Measurements from ENCODE around the gene EVI5L.
A peak's percentile ranks its signal among the peaks of the same experiment; 100 is the strongest.
"Not testable (repeated sequence)": the region's sequence is repeated elsewhere in the genome, so short reads cannot be mapped to it uniquely, and the experiment has no call there.

Gene EVI5L

GRCh38 chr19:7885818-7886217 is 55.8 kb downstream of the EVI5L start:
- no peak for DNase-seq (ENCODE audit: low spot score)
- no peaks in the 10 kb centered on the region for H3K9me3 ChIP-seq (ENCODE audit: severe bottlenecking)
- no peak for TF ChIP-seq CTCF (IDR thresholded peaks at IDR 0.05; ENCODE audit: poor library complexity, severe bottlenecking)
- H3K27ac ChIP-seq (ENCODE audit: poor library complexity, severe bottlenecking) = no peak overlapping the region
- H3K4me1 ChIP-seq (ENCODE audit: insufficient read depth, poor library complexity, severe bottlenecking) = no peaks in the 10 kb centered on the region
- no peaks in the 10 kb centered on the region for H3K36me3 ChIP-seq (ENCODE audit: low read depth)
- ATAC-seq (ENCODE audit: low read depth) = no peak
- H3K27me3 ChIP-seq (ENCODE audit: insufficient read depth, poor library complexity, severe bottlenecking) = no peaks in the 10 kb centered on the region
- H3K4me3 ChIP-seq (ENCODE audit: severe bottlenecking) = no peak overlapping the region

GRCh38 chr19:7887408-7888144 is 57.6 kb downstream of the EVI5L start:
- Histone ChIP-seq H3K36me3 (ENCODE audit: low read depth) (no peaks in the 10 kb centered on the region), H3K9me3 (ENCODE audit: severe bottlenecking) (no peaks in the 10 kb centered on the region), H3K4me3 (ENCODE audit: severe bottlenecking) (no peak overlapping the region), H3K27me3 (ENCODE audit: insufficient read depth, poor library complexity, severe bottlenecking) (no peaks in the 10 kb centered on the region), H3K27ac (ENCODE audit: poor library complexity, severe bottlenecking) (no peak overlapping the region), H3K4me1 (ENCODE audit: insufficient read depth, poor library complexity, severe bottlenecking) (no peaks in the 10 kb centered on the region)
- no peak for TF ChIP-seq CTCF (IDR thresholded peaks at IDR 0.05; ENCODE audit: poor library complexity, severe bottlenecking)
- DNase-seq (ENCODE audit: low spot score) = no peak
- no peak for ATAC-seq (ENCODE audit: low read depth)

- ATAC-seq (ENCODE audit: low read depth) = peak; percentile 94
- Histone ChIP-seq H3K4me1 (ENCODE audit: insufficient read depth, poor library complexity, severe bottlenecking) (no peaks in the 10 kb centered on the region), H3K27me3 (ENCODE audit: insufficient read depth, poor library complexity, severe bottlenecking) (no peaks in the 10 kb centered on the region), H3K9me3 (ENCODE audit: severe bottlenecking) (no peaks in the 10 kb centered on the region), H3K4me3 (ENCODE audit: severe bottlenecking) (peak within 1 kb of the TSS; percentile 52), H3K27ac (ENCODE audit: poor library complexity, severe bottlenecking) (no peak within 1 kb of the TSS), H3K36me3 (ENCODE audit: low read depth) (no peaks in the 10 kb centered on the region; the same call in 1 of the 2 replicates)
- TF ChIP-seq CTCF (IDR thresholded peaks at IDR 0.05; ENCODE audit: poor library complexity, severe bottlenecking) = no peak
- DNase-seq (ENCODE audit: low spot score) = no peak
Observed at GRCh38 chr19:7888145-7888825, 58.3 kb downstream of the EVI5L start, which contains the start of gene LRRC8E. LRRC8E (plus strand) TSS chr19:7888510; CDS start chr19:7895604, 7,094 bp downstream.

- H3K4me1 ChIP-seq (ENCODE audit: insufficient read depth, poor library complexity, severe bottlenecking) = no peaks in the 10 kb centered on the region
- no peak for DNase-seq (ENCODE audit: low spot score)
- H3K27me3 ChIP-seq (ENCODE audit: insufficient read depth, poor library complexity, severe bottlenecking) = no peaks in the 10 kb centered on the region
- no peak for ATAC-seq (ENCODE audit: low read depth)
- peak overlapping the region; percentile 52 for H3K4me3 ChIP-seq (ENCODE audit: severe bottlenecking)
- no peaks in the 10 kb centered on the region; the same call in 1 of the 2 replicates for H3K36me3 ChIP-seq (ENCODE audit: low read depth)
- TF ChIP-seq CTCF (IDR thresholded peaks at IDR 0.05; ENCODE audit: poor library complexity, severe bottlenecking) = no peak
- H3K9me3 ChIP-seq (ENCODE audit: severe bottlenecking) = no peaks in the 10 kb centered on the region
- no peak overlapping the region for H3K27ac ChIP-seq (ENCODE audit: poor library complexity, severe bottlenecking)
Observed at GRCh38 chr19:7888826-7889217, 58.8 kb downstream of the EVI5L start.

GRCh38 chr19:7893362-7894101 is 63.5 kb downstream of the EVI5L start:
- Histone ChIP-seq H3K4me1 (ENCODE audit: insufficient read depth, poor library complexity, severe bottlenecking) (peaks cover 14% of the 10 kb centered on the region), H3K27ac (ENCODE audit: poor library complexity, severe bottlenecking) (peak overlapping the region; percentile 50)

More at GRCh38 chr19:7893362-7894101, 63.5 kb downstream of the EVI5L start:
- ATAC-seq (ENCODE audit: low read depth); H3K36me3 ChIP-seq (ENCODE audit: low read depth); DNase-seq (ENCODE audit: low spot score); H3K4me3 ChIP-seq (ENCODE audit: severe bottlenecking); H3K9me3 ChIP-seq (ENCODE audit: severe bottlenecking); H3K27me3 ChIP-seq (ENCODE audit: insufficient read depth, poor library complexity, severe bottlenecking): not testable (repeated sequence)
